Left lung (tissue), 10 donors: ENCODE results near the gene TTF2. TPM values are rescaled to one million over a fixed set of nuclear protein-coding genes. Genes with fewer than 3 reads are reported as not detected.

Experiments used
- ATAC-seq: fragments of 200-7000 bp; cut with Tn5 transposase; one replicate; pipeline ENCODE4 v1.9.1; 2020; ENCODE audit warnings: moderate library complexity
- DNase-seq, 4 donors: peaks; one replicate each; pipeline ENCODE4 v3.0.0-alpha.2; 2013 to 2020
- H3K27ac ChIP-seq, 2 donors: fragments of 200-600 bp; sonication (generic) in 1 of 2; one replicate each; pipeline versions ENCODE4 v1.5.0 to v1.8.0; 2020 to 2021
- H3K27me3 ChIP-seq, 2 donors: fragments of 200-600 bp; sonication (generic) in 1 of 2; one replicate each; pipeline versions ENCODE4 v1.5.0 to v1.8.0; 2020 to 2021
- H3K36me3 ChIP-seq, 2 donors: fragments of 200-600 bp; sonication (generic) in 1 of 2; one replicate each; pipeline versions ENCODE4 v1.5.0 to v1.8.0; 2020 to 2021
- H3K4me1 ChIP-seq, 2 donors: fragments of 200-600 bp; one replicate each; pipeline ENCODE4 v1.8.0; 2021
- H3K4me3 ChIP-seq, 2 donors: fragments of 200-600 bp; sonication (generic) in 1 of 2; one replicate each; pipeline versions ENCODE4 v1.5.0 to v1.8.0; 2020 to 2021; ENCODE audit warnings: mild to moderate bottlenecking in 1 of 2
- H3K9me3 ChIP-seq, 2 donors: fragments of 200-600 bp; sonication (generic) in 1 of 2; one replicate each; pipeline versions ENCODE4 v1.5.0 to v1.8.0; 2020 to 2021
- intact Hi-C, 2 donors: fragments of 100-400 bp; cut with DNase I; formaldehyde crosslinking; loops; one replicate each; pipeline versions ENCODE4 v1.11.2 to v1.14.2; 2022
- polyA plus RNA-seq, 6 donors: library from polyadenylated mRNA; unstranded; fragments of 120-200 nt; gene quantifications; one replicate each; pipeline ENCODE4 v1.2.1, GENCODE V29; 2013; ENCODE audit not compliant: insufficient read length in 6 of 6
- total RNA-seq, 2 donors: library from RNA; stranded (reverse); fragmentation: NEBNext Ultra II Directional; extraction: Animal tissue kit (Norgen Biotek cat#: 25700); gene quantifications; one replicate each; pipeline ENCODE4 v1.2.1, GENCODE V29; 2021
- TF ChIP-seq, protein P1 (sequence below), 2 donors: fragments of 200-600 bp; sonication (generic) in 1 of 2; IDR thresholded peaks; one replicate each; pipeline versions ENCODE4 v1.5.0 to v1.8.0; 2021; ENCODE audit warnings: antibody characterized with exemption in 2 of 2
- donor health status: DM: no; HTN: yes; CAD: no.
- donor health status: DM: no; HTN: no; CAD: no.

TTF2 gene
- total and polyA plus RNA-seq, 8 donors = 21.0 to 30.7 (median 25.1) TPM

DNA sequence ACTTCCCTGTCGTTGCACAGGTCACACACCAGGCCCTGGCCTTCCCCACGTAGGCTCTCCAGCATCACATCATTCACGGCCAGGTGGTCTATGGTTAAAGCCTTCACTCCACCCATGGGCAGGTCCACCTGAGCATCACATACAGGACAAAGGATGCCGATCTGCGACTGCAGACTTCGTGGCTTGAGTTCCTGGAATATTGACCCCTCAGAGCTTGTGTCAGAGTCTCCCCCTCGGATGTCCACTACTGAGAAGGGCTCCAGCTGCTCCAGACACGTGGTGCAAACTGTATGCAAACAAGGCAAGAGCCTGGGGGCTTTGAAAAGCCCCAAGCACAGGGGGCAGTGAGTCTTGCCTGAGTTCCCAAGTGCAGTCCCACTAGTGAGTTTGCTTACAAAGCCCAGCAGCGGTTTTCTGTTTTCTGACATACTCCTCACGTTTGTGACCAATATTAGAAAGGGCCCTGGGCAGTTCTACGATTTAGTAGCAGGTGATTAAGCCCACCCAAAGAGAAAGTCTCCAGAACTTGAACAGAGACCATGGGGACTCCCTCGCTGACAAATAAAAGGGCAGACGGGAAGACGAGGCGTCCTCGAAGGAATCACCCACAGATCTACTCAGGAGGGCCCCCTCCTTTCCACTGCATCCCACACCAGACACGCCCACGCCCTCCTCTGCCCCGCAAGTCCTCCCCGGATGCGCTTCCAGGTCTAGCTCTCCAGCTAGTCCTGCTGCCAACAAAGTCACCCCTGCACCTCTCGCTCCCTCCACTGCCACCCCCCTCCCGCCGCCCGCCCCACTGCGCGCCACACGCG is 60.9 kb downstream of the TTF2 start:
- intact Hi-C loops = loop anchor here in 1 of 2 donors (5.0 kb wide), 1 partner anchor 54 kb away; no protein-coding TSS in a partner anchor
- Histone ChIP-seq H3K4me3 (peak overlapping the region; percentile 44 to 54), H3K36me3 (no peaks in the 10 kb centered on the region), H3K9me3 (no peaks in the 10 kb centered on the region), H3K27me3 (no peaks in the 10 kb centered on the region), H3K4me1 (peaks cover 0 to 14% of the 10 kb centered on the region in 2 donors), H3K27ac (peak overlapping the region; percentile 83 to 92)
- peak; percentile 47 for ATAC-seq
- no peak for DNase-seq
- TF ChIP-seq, protein P1, sequence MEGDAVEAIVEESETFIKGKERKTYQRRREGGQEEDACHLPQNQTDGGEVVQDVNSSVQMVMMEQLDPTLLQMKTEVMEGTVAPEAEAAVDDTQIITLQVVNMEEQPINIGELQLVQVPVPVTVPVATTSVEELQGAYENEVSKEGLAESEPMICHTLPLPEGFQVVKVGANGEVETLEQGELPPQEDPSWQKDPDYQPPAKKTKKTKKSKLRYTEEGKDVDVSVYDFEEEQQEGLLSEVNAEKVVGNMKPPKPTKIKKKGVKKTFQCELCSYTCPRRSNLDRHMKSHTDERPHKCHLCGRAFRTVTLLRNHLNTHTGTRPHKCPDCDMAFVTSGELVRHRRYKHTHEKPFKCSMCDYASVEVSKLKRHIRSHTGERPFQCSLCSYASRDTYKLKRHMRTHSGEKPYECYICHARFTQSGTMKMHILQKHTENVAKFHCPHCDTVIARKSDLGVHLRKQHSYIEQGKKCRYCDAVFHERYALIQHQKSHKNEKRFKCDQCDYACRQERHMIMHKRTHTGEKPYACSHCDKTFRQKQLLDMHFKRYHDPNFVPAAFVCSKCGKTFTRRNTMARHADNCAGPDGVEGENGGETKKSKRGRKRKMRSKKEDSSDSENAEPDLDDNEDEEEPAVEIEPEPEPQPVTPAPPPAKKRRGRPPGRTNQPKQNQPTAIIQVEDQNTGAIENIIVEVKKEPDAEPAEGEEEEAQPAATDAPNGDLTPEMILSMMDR (IDR thresholded peaks at IDR 0.05) = no peak

DNA sequence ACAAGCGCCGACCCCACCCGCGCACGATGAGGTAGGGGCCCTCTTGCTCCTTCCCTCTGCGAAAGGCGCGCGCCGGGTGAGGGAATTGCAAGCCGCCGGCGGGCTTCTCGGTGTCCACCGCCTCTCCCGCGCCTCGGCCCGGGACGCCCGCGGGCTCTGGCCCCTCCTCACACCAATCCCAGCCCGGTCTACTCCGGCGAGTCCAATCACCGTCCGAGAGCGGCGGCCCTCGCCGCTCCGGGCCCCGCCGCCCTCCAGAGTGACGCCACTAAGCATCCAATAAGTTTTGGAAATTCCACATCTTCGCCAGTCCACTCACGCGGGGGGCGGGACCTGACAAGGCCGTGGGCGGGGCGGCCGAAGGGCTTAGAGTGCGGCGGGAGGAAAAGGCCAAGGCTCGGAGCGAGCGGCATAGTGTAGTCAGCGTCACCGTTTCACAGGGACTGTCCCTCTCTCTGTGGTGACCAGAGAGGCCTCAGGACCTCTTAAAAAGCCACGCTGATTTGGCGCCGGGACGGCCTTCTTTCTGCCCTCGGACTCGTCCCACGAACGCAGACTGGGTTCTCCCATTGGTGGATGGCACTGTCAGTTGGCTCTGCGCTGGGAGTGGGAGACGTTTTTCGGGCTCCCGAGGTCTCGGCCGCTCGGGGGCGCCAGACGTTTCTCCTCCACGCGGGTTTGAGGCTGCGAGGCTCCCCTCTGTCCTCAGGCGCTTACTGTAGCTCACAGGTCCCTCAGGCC is 61.6 kb downstream of the TTF2 start, which contains the start of gene TRIM45:
Gene TRIM45 (minus strand): TSS at position 161 of the 741 bp plus-strand sequence. CDS start 548 bp downstream, outside the sequence.
- intact Hi-C loops = loop anchor here in 1 of 2 donors (5.0 kb wide), 1 partner anchor 54 kb away; no protein-coding TSS in a partner anchor
- Histone ChIP-seq H3K27me3 (no peaks in the 10 kb centered on the region), H3K9me3 (no peaks in the 10 kb centered on the region), H3K4me3 (peak within 1 kb of the TSS; percentile 44 to 54), H3K27ac (peak within 1 kb of the TSS; percentile 83 to 92), H3K36me3 (no peaks in the 10 kb centered on the region), H3K4me1 (peaks cover 0 to 14% of the 10 kb centered on the region in 2 donors)
- peak; percentile 97 to 99 (median 98) for DNase-seq
- TF ChIP-seq, protein P1 (IDR thresholded peaks at IDR 0.05) = peak; percentile 64 to 67
- ATAC-seq = peak; percentile 98

DNA sequence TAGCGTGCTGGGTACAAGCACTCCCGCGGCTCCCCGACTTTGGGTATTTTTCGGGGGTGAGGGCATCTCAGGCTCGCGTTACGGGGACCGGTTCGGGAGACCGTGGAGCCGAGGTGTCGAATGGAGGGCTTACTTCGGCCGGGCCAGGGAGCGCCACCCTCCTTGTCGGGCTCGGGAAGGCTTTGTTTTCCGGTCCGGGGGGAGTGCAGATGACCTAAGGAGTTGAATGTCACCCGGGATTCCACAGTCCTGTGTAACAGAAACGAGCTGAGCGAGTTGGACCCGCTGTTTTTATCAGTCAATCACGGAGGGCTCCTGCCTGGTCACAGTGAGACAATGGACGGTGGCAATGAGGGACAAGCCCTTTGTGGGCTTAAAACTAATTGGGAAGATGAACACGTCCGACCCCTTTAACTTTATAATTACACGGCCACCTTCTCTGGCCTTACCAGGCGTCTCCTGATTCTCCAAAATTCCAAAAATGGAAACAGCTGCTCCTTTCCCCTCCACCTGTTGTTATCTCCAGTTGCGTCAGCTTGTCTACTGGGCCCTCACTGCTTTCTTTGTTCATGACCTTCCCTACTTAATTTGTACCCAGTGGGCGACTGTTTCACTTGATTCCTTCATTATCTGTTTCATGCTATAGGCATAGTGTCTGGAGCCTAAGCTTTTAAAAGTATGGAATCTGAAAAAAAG is 62.4 kb downstream of the TTF2 start:
- H3K9me3 ChIP-seq = no peaks in the 10 kb centered on the region
- H3K27ac ChIP-seq = peak overlapping the region; percentile 83 to 92
- intact Hi-C loops = loop anchor here in 1 of 2 donors (5.0 kb wide), 1 partner anchor 55 kb away; no protein-coding TSS in a partner anchor
- peak overlapping the region; percentile 44 to 54 for H3K4me3 ChIP-seq
- H3K4me1 ChIP-seq = peaks cover 0 to 14% of the 10 kb centered on the region in 2 donors
- TF ChIP-seq, protein P1 (IDR thresholded peaks at IDR 0.05) = no peak
- no peaks in the 10 kb centered on the region for H3K36me3 ChIP-seq
- no peaks in the 10 kb centered on the region for H3K27me3 ChIP-seq
- DNase-seq = no peak
- ATAC-seq = no peak

DNA sequence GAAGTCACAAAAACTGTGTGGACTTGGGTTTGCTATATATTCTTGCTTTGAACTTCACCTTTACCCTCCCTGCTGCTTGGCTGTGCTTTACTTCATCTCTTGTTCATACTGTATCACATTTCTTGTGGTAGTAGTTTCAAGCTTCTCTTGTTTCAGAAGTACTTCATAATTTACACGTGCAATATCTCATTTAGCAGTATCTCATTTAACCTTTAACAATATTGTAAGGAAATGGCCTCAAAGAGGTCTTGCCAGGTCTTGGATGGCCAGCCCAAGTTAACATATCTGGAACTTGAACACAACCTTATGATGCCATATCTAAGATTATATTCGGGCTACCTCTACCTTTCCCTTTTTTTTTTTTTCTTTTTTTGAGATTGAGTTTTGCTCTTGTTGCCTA is 63.1 kb downstream of the TTF2 start:
- no peaks in the 10 kb centered on the region for H3K27me3 ChIP-seq
- H3K36me3 ChIP-seq = no peaks in the 10 kb centered on the region
- H3K27ac ChIP-seq = no peak overlapping the region
- intact Hi-C loops = loop anchor here in 1 of 2 donors (5.0 kb wide), 1 partner anchor 56 kb away; no protein-coding TSS in a partner anchor
- H3K4me3 ChIP-seq = no peak overlapping the region
- H3K4me1 ChIP-seq = peaks cover 0 to 14% of the 10 kb centered on the region in 2 donors
- no peaks in the 10 kb centered on the region for H3K9me3 ChIP-seq
- ATAC-seq = no peak
- TF ChIP-seq, protein P1 (IDR thresholded peaks at IDR 0.05) = no peak
- no peak for DNase-seq
